Measurements from ENCODE around the gene OR2T6.

DNA sequence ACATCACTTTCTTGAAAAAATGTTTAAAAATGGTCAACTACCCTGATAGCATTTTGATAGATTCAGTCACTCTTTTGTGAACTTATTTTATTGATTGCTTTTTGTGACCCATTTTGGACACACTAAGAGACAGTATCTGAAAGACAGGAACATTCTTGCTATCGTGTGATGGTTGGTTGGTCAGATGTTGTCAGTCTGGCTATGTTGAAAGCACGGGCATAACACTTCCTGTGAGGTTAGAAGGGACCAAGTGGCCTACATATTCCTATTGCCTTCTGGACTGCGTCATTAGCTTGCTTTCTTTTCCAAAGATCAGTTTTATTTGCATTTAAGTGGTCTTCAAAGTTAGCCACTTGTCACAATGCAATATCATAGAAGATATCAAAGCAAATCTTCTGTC is 1.4 kb downstream of the OR2T6 start:
- TF ChIP-seq, protein P1, sequence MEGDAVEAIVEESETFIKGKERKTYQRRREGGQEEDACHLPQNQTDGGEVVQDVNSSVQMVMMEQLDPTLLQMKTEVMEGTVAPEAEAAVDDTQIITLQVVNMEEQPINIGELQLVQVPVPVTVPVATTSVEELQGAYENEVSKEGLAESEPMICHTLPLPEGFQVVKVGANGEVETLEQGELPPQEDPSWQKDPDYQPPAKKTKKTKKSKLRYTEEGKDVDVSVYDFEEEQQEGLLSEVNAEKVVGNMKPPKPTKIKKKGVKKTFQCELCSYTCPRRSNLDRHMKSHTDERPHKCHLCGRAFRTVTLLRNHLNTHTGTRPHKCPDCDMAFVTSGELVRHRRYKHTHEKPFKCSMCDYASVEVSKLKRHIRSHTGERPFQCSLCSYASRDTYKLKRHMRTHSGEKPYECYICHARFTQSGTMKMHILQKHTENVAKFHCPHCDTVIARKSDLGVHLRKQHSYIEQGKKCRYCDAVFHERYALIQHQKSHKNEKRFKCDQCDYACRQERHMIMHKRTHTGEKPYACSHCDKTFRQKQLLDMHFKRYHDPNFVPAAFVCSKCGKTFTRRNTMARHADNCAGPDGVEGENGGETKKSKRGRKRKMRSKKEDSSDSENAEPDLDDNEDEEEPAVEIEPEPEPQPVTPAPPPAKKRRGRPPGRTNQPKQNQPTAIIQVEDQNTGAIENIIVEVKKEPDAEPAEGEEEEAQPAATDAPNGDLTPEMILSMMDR (IDR thresholded peaks at IDR 0.05 in 2 of 3, conservative IDR thresholded peaks at IDR 0.05 in 1 of 3; ENCODE audit: insufficient read depth in 2 of 3, low read depth in 1 of 3, low read length in 3 of 3) = no peak
- TF ChIP-seq ZFX (CRISPR knock-in tag; IDR thresholded peaks at IDR 0.05) (no peak), TAF1 (IDR thresholded peaks at IDR 0.05; ENCODE audit: control insufficient read depth, extremely low read depth, insufficient read depth, low read length, severe bottlenecking) (no peak), POLR2A (conservative IDR thresholded peaks at IDR 0.05) (no peak), HDGF (IDR thresholded peaks at IDR 0.05) (no peak), MYBL2 (IDR thresholded peaks at IDR 0.05; ENCODE audit: low read depth) (no peak), MYBL2 (CRISPR knock-in tag; IDR thresholded peaks at IDR 0.05; ENCODE audit: borderline replicate concordance) (no peak)
- TF ChIP-seq, protein P2, sequence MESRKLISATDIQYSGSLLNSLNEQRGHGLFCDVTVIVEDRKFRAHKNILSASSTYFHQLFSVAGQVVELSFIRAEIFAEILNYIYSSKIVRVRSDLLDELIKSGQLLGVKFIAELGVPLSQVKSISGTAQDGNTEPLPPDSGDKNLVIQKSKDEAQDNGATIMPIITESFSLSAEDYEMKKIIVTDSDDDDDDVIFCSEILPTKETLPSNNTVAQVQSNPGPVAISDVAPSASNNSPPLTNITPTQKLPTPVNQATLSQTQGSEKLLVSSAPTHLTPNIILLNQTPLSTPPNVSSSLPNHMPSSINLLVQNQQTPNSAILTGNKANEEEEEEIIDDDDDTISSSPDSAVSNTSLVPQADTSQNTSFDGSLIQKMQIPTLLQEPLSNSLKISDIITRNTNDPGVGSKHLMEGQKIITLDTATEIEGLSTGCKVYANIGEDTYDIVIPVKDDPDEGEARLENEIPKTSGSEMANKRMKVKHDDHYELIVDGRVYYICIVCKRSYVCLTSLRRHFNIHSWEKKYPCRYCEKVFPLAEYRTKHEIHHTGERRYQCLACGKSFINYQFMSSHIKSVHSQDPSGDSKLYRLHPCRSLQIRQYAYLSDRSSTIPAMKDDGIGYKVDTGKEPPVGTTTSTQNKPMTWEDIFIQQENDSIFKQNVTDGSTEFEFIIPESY (CRISPR knock-in tag; IDR thresholded peaks at IDR 0.05) = no peak
